Bronchial epithelial cell (primary cell): Measurements from ENCODE around the gene CHMP2A. TPM values are rescaled to one million over a fixed set of nuclear protein-coding genes. Genes with fewer than 3 reads are reported as not detected.

Experiments used
- DNase-seq: peaks from one replicate; pipeline ENCODE4 v3.0.0-alpha.2; 2010; ENCODE audit warnings: low read depth
- FAIRE-seq: peaks from 2 replicates; lab custom pipeline; 2011; peaks lifted over from hg19 to GRCh38; lab: Jason Lieb, UNC
- H3K27me3 ChIP-seq: 2 replicates; pipeline ENCODE4 v1.5.1; 2011; ENCODE audit warnings: low read length; ENCODE audit not compliant: control insufficient read depth, insufficient read depth
- H3K36me3 ChIP-seq: 2 replicates; pipeline ENCODE4 v1.5.1; 2011; ENCODE audit warnings: low read length; ENCODE audit not compliant: control insufficient read depth, insufficient read depth
- H3K4me3 ChIP-seq: 2 replicates; pipeline ENCODE4 v1.5.1; 2011; ENCODE audit warnings: mild to moderate bottlenecking, low read depth, low read length, control low read depth
- CTCF ChIP-seq: IDR thresholded peaks from 2 replicates; pipeline ENCODE4 v1.5.1; 2011; ENCODE audit warnings: mild to moderate bottlenecking, moderate library complexity, low read length, control low read depth, inconsistent platforms; ENCODE audit not compliant: insufficient read depth, severe bottlenecking
- total RNA-seq: library from RNA; depleted of rRNA; stranded (reverse); fragments of >200 nt; gene quantifications from 2 replicates; pipeline ENCODE4 v1.2.1, GENCODE V29; 2014

The CHMP2A gene
- total RNA-seq, 1 donor from 2014 or later: 166 TPM

GRCh38 chr19:58538257-58539168 lies 16.4 kb downstream of the CHMP2A start:
- DNase-seq: no peak
- no peaks in the 10 kb centered on the region for H3K27me3 ChIP-seq
- peak overlapping the region; percentile 35 for H3K4me3 ChIP-seq
- FAIRE-seq: no peak
- no peak for TF ChIP-seq CTCF
- no peaks in the 10 kb centered on the region for H3K36me3 ChIP-seq

- H3K27me3 ChIP-seq: no peaks in the 10 kb centered on the region
- no peak overlapping the region for H3K4me3 ChIP-seq
- no peak for TF ChIP-seq CTCF
- H3K36me3 ChIP-seq: no peaks in the 10 kb centered on the region
- FAIRE-seq: no peak
- no peak for DNase-seq
Measured at GRCh38 chr19:58536852-58537798, 17.8 kb downstream of the CHMP2A start.

GRCh38 chr19:58535857-58536256 lies 19.0 kb downstream of the CHMP2A start:
- no peaks in the 10 kb centered on the region for H3K27me3 ChIP-seq
- FAIRE-seq (no peak), DNase-seq (no peak)
- no peak overlapping the region for H3K4me3 ChIP-seq
- no peaks in the 10 kb centered on the region for H3K36me3 ChIP-seq
- no peak for TF ChIP-seq CTCF

- no peak overlapping the region for H3K4me3 ChIP-seq
- no peaks in the 10 kb centered on the region for H3K36me3 ChIP-seq
- no peak for TF ChIP-seq CTCF
- FAIRE-seq: no peak
- no peaks in the 10 kb centered on the region for H3K27me3 ChIP-seq
- DNase-seq: no peak
Measured at GRCh38 chr19:58531034-58531840, 23.7 kb downstream of the CHMP2A start.

- no peak for TF ChIP-seq CTCF
- no peak for FAIRE-seq
- H3K36me3 ChIP-seq: no peaks in the 10 kb centered on the region
- H3K4me3 ChIP-seq: no peak overlapping the region
- no peaks in the 10 kb centered on the region for H3K27me3 ChIP-seq
- DNase-seq: no peak
Measured at GRCh38 chr19:58529405-58529804, 25.5 kb downstream of the CHMP2A start.
